ENCODE data around the gene DDO.

Gene DDO

GRCh38 chr6:110348961-110349690, 66.2 kb downstream of the DDO start:
- no peak for DNase-seq

- DNase-seq: no peak
Observed at GRCh38 chr6:110345025-110345424, 70.3 kb downstream of the DDO start.

GRCh38 chr6:110342759-110343158, 72.6 kb downstream of the DDO start:
- DNase-seq: no peak
